Cardiac fibroblast (primary cell): Measurements from ENCODE around the gene PSME3IP1.

Source experiments
- DNase-seq, 2 donors: peaks; one replicate each; pipeline versions ENCODE4 v3.0.0 to v3.0.0-alpha.2; 2010; ENCODE audit warnings: low read depth in 2 of 2
- H3K4me3 ChIP-seq, 2 donors: replicated peaks in 1 of 2; 1 replicate in 1 of 2; 2 replicates in 1 of 2; pipeline ENCODE4 v1.5.1; 2011; ENCODE audit warnings: low read depth in 2 of 2, low read length in 2 of 2, mild to moderate bottlenecking in 2 of 2, moderate library complexity in 1 of 2
- CTCF ChIP-seq: IDR thresholded peaks from one replicate; pipeline ENCODE4 v1.5.1; 2011; ENCODE audit warnings: low read depth, mild to moderate bottlenecking, low read length, inconsistent platforms

The PSME3IP1 gene

GRCh38 chr16:57179215-57179828 is 6.5 kb downstream of the PSME3IP1 start:
- no peak overlapping the region for H3K4me3 ChIP-seq
- no peak for DNase-seq
- no peak for TF ChIP-seq CTCF

- no peak for TF ChIP-seq CTCF
- no peak overlapping the region for H3K4me3 ChIP-seq
- DNase-seq = no peak
These were observed 7.0 kb downstream of the PSME3IP1 start for GRCh38 chr16:57178793-57179212.

- DNase-seq = no peak
- no peak overlapping the region for H3K4me3 ChIP-seq
- no peak for TF ChIP-seq CTCF
These were observed 7.6 kb downstream of the PSME3IP1 start for GRCh38 chr16:57178196-57178595.

- peak in 1 of 2 donors; percentile 53 for DNase-seq
- H3K4me3 ChIP-seq = no peak overlapping the region
- no peak for TF ChIP-seq CTCF
These were observed 9.9 kb downstream of the PSME3IP1 start for GRCh38 chr16:57175896-57176295.

- no peak for TF ChIP-seq CTCF
- no peak overlapping the region for H3K4me3 ChIP-seq
- no peak for DNase-seq
These were observed 13.0 kb downstream of the PSME3IP1 start for GRCh38 chr16:57172721-57173290.

GRCh38 chr16:57169327-57169726 is 16.5 kb downstream of the PSME3IP1 start:
- no peak overlapping the region for H3K4me3 ChIP-seq
- TF ChIP-seq CTCF = no peak
- DNase-seq = no peak

GRCh38 chr16:57167953-57168352 is 17.9 kb downstream of the PSME3IP1 start:
- DNase-seq = peak; percentile 86 to 88
- peak; percentile 68 for TF ChIP-seq CTCF
- H3K4me3 ChIP-seq = no peak overlapping the region
